ENCODE data around the gene BCR. TPM values are rescaled to one million over a fixed set of nuclear protein-coding genes. Genes with fewer than 3 reads are reported as not detected.
"Not testable (repeated sequence)": the region's sequence is repeated elsewhere in the genome, so short reads cannot be mapped to it uniquely, and the experiment has no call there.

Gene BCR
- 100 to 1,000 TPM in 1 of 4 donors, 10 to 100 TPM in 3; 70.5 to 102 (median 84.1) TPM for total RNA-seq

DNA sequence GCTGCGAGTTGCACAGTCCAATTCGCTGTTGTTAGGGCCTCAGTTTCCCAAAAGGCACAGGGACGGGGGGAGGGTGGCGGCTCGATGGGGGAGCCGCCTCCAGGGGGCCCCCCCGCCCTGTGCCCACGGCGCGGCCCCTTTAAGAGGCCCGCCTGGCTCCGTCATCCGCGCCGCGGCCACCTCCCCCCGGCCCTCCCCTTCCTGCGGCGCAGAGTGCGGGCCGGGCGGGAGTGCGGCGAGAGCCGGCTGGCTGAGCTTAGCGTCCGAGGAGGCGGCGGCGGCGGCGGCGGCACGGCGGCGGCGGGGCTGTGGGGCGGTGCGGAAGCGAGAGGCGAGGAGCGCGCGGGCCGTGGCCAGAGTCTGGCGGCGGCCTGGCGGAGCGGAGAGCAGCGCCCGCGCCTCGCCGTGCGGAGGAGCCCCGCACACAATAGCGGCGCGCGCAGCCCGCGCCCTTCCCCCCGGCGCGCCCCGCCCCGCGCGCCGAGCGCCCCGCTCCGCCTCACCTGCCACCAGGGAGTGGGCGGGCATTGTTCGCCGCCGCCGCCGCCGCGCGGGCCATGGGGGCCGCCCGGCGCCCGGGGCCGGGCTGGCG is at the start of gene BCR:
BCR (plus strand) TSS at position 209 of the 592 bp plus-strand sequence. CDS start 452 bp downstream, outside the sequence.
- WGBS, 2 donors = 0 to 1% methylated on average over 7 to 31 of the region's 88 CpGs
- TF ChIP-seq, protein P1, sequence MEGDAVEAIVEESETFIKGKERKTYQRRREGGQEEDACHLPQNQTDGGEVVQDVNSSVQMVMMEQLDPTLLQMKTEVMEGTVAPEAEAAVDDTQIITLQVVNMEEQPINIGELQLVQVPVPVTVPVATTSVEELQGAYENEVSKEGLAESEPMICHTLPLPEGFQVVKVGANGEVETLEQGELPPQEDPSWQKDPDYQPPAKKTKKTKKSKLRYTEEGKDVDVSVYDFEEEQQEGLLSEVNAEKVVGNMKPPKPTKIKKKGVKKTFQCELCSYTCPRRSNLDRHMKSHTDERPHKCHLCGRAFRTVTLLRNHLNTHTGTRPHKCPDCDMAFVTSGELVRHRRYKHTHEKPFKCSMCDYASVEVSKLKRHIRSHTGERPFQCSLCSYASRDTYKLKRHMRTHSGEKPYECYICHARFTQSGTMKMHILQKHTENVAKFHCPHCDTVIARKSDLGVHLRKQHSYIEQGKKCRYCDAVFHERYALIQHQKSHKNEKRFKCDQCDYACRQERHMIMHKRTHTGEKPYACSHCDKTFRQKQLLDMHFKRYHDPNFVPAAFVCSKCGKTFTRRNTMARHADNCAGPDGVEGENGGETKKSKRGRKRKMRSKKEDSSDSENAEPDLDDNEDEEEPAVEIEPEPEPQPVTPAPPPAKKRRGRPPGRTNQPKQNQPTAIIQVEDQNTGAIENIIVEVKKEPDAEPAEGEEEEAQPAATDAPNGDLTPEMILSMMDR (IDR thresholded peaks at IDR 0.05) = no peak
- no peak for TF ChIP-seq POLR2A (IDR thresholded peaks at IDR 0.05)
- peak; percentile 41 to 93 for DNase-seq (ENCODE audit: low spot score in 2 of 2)
- H3K4me3 ChIP-seq (ENCODE audit: low read depth, poor library complexity, severe bottlenecking) = peak within 1 kb of the TSS; percentile 81
- intact Hi-C loops (cut with DNase I; ENCODE audit: low total_unique reads) = no loop called here

DNA sequence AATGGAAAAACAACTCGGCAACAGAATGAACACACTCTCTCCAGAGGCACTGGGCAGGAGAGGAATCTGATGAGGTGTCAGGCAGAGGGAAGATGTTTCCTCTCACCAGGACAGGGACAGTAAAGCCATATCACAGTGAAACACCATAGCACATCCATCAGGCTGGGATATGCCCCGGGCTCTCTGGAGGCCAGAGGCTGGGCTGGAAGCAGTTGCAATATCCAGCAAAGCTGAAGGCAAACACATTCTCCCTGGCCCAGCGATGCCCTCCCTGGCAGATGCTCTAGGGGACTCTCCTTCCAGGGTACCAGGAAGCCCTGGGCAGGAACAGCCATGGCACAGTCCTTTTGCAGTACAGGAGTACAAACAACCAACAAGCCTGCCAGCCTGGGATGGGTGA is 49.6 kb upstream of the BCR start:
- no peak for TF ChIP-seq POLR2A (IDR thresholded peaks at IDR 0.05)
- TF ChIP-seq, protein P1 (IDR thresholded peaks at IDR 0.05) = no peak
- intact Hi-C loops (cut with DNase I; ENCODE audit: low total_unique reads) = loop anchor here (10.0 kb wide), 1 partner anchor 46 kb away; no protein-coding TSS in a partner anchor
- DNase-seq (ENCODE audit: low spot score in 2 of 2) = no peak
- WGBS, 2 donors = 70 to 80% methylated on average over 3 of the region's 3 CpGs
- no peak overlapping the region for H3K4me3 ChIP-seq (ENCODE audit: low read depth, poor library complexity, severe bottlenecking)

DNA sequence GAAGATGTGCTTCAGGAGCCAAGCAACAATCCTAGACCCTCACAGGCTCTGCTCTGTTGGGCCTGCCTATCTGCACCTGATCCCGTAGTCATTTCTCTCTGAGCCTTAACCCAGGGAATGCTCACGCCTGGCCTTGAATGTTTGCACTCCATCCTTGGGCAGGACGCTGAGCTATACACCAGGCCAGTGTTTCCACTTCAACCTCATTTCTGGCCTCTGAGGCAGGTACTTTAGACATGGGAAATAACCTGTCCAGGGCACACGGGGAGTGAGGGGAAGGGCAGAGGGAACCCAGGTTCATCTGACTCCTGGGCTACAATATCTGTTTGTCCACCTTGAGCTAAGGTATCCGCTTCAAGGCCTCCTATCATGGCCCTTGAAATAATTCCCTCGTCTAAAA is 48.4 kb upstream of the BCR start:
- TF ChIP-seq, protein P1 (IDR thresholded peaks at IDR 0.05) = no peak
- TF ChIP-seq POLR2A (IDR thresholded peaks at IDR 0.05) = no peak
- no peak for DNase-seq (ENCODE audit: low spot score in 2 of 2)
- intact Hi-C loops (cut with DNase I; ENCODE audit: low total_unique reads) = loop anchor here (10.0 kb wide), 1 partner anchor 47 kb away; no protein-coding TSS in a partner anchor
- WGBS, 2 donors = 85 to 90% methylated on average over 6 of the region's 6 CpGs
- H3K4me3 ChIP-seq (ENCODE audit: low read depth, poor library complexity, severe bottlenecking) = no peak overlapping the region

- no peak overlapping the region for H3K4me3 ChIP-seq (ENCODE audit: low read depth, poor library complexity, severe bottlenecking)
- intact Hi-C loops (cut with DNase I; ENCODE audit: low total_unique reads) = loop anchor here (10.0 kb wide), 1 partner anchor 48 kb away; no protein-coding TSS in a partner anchor
- WGBS, 2 donors = 87 to 94% methylated on average over 10 of the region's 10 CpGs
- DNase-seq (ENCODE audit: low spot score in 2 of 2) = no peak
- no peak for TF ChIP-seq POLR2A (IDR thresholded peaks at IDR 0.05)
- TF ChIP-seq, protein P1 (IDR thresholded peaks at IDR 0.05) = no peak
Observed at GRCh38 chr22:23132376-23133091, 47.8 kb upstream of the BCR start.

DNA sequence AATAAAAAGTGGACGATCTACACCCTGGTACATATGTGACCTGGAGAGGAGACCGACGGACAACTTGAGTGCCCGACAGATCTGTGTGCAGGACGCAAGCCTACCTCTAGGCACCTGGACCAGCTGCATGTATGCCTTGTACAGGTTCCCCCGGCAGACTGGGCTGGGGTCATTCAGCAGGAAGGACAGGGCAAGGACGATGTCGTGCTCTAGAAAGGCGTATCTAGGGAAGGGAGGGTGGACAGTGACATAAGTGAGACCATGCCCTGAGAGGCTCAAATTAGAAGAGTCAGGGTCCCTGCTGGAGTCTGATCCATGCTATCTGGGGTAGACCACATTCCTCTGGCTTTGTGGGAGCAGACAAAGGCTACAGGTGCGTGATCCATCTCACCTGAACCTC is 46.4 kb upstream of the BCR start:
- TF ChIP-seq POLR2A (IDR thresholded peaks at IDR 0.05) = no peak
- TF ChIP-seq, protein P1 (IDR thresholded peaks at IDR 0.05) = no peak
- no peak for DNase-seq (ENCODE audit: low spot score in 2 of 2)
- WGBS, 2 donors = 93 to 96% methylated on average over 10 of the region's 10 CpGs
- H3K4me3 ChIP-seq (ENCODE audit: low read depth, poor library complexity, severe bottlenecking) = no peak overlapping the region
- intact Hi-C loops (cut with DNase I; ENCODE audit: low total_unique reads) = loop anchor here (10.0 kb wide), 1 partner anchor 49 kb away; no protein-coding TSS in a partner anchor

DNA sequence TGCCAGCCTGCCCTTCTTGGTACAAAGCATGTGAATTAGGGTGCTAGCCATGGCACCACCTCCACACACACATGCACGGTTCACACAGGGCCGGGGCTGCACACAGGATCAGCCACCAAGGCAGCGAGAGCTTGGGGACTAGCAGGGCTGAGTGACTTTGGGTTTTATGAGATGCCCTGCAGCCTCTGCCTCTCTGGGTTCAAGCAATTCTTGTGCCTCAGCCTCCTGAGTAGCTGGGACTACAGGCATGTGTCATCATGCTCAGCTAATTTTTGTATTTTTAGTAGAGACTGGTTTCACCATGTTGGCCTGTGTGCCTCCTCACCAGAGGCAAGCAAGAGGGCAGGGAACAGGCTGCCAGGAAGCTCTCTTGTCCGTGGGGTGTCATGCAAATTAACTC is 43.3 kb upstream of the BCR start:
- intact Hi-C loops (cut with DNase I; ENCODE audit: low total_unique reads) = loop anchor here (10.0 kb wide), 1 partner anchor 52 kb away; no protein-coding TSS in a partner anchor
- not testable (repeated sequence) for DNase-seq (ENCODE audit: low spot score in 2 of 2); H3K4me3 ChIP-seq (ENCODE audit: low read depth, poor library complexity, severe bottlenecking)
- 34 to 42% methylated on average over 3 to 4 of the region's 4 CpGs for WGBS, 2 donors
